ENCODE data around the gene BLMH.
"Not testable (repeated sequence)": the region's sequence is repeated elsewhere in the genome, so short reads cannot be mapped to it uniquely, and the experiment has no call there.

The BLMH gene

GRCh38 chr17:30249460-30249859 lies 42.3 kb downstream of the BLMH start:
- no peak for DNase-seq (ENCODE audit: low read depth in 3 of 3)

- DNase-seq (ENCODE audit: low read depth in 3 of 3): no peak
Observed at GRCh38 chr17:30248786-30249185, 43.0 kb downstream of the BLMH start.

GRCh38 chr17:30246460-30246859 lies 45.3 kb downstream of the BLMH start:
- DNase-seq (ENCODE audit: low read depth in 3 of 3): no peak

GRCh38 chr17:30244853-30245385 lies 46.8 kb downstream of the BLMH start:
- DNase-seq (ENCODE audit: low read depth in 3 of 3): no peak

- no peak for DNase-seq (ENCODE audit: low read depth in 3 of 3)
Observed at GRCh38 chr17:30243568-30243967, 48.2 kb downstream of the BLMH start.

GRCh38 chr17:30243002-30243401 lies 48.7 kb downstream of the BLMH start:
- DNase-seq (ENCODE audit: low read depth in 3 of 3): no peak

- DNase-seq (ENCODE audit: low read depth in 3 of 3): no peak
Observed at GRCh38 chr17:30241051-30241450, 50.7 kb downstream of the BLMH start.

GRCh38 chr17:30240177-30240576 lies 51.6 kb downstream of the BLMH start:
- no peak for DNase-seq (ENCODE audit: low read depth in 3 of 3)

GRCh38 chr17:30239089-30239462 lies 52.7 kb downstream of the BLMH start:
- no peak for DNase-seq (ENCODE audit: low read depth in 3 of 3)

- no peak for DNase-seq (ENCODE audit: low read depth in 3 of 3)
Observed at GRCh38 chr17:30238387-30239088, 53.2 kb downstream of the BLMH start.

- DNase-seq (ENCODE audit: low read depth in 3 of 3): no peak
Observed at GRCh38 chr17:30238003-30238344, 53.8 kb downstream of the BLMH start.

GRCh38 chr17:30237296-30238002 lies 54.3 kb downstream of the BLMH start:
- DNase-seq (ENCODE audit: low read depth in 3 of 3): no peak

- DNase-seq (ENCODE audit: low read depth in 3 of 3): no peak
Observed at GRCh38 chr17:30236766-30237165, 55.0 kb downstream of the BLMH start.

- no peak for DNase-seq (ENCODE audit: low read depth in 3 of 3)
Observed at GRCh38 chr17:30236297-30236624, 55.5 kb downstream of the BLMH start.

- no peak for DNase-seq (ENCODE audit: low read depth in 3 of 3)
Observed at GRCh38 chr17:30235386-30236296, 56.1 kb downstream of the BLMH start, which contains the start of gene SLC6A4. SLC6A4 (minus strand) TSS chr17:30235697; CDS start chr17:30221958, 13,739 bp downstream.

GRCh38 chr17:30234964-30235363 lies 56.8 kb downstream of the BLMH start:
- DNase-seq (ENCODE audit: low read depth in 3 of 3): no peak

- DNase-seq (ENCODE audit: low read depth in 3 of 3): no peak
Observed at GRCh38 chr17:30234296-30234695, 57.4 kb downstream of the BLMH start.

- DNase-seq (ENCODE audit: low read depth in 3 of 3): no peak
Observed at GRCh38 chr17:30232824-30233427, 58.8 kb downstream of the BLMH start.

GRCh38 chr17:30232015-30232823 lies 59.5 kb downstream of the BLMH start:
- DNase-seq (ENCODE audit: low read depth in 3 of 3): no peak

- DNase-seq (ENCODE audit: low read depth in 3 of 3): no peak
Observed at GRCh38 chr17:30230596-30231125, 61.1 kb downstream of the BLMH start.

- not testable (repeated sequence) for DNase-seq (ENCODE audit: low read depth in 3 of 3)
Observed at GRCh38 chr17:30230009-30230408, 61.7 kb downstream of the BLMH start.

All from stimulated activated CD4-positive, alpha-beta T cell treated with anti-CD3 and anti-CD28 coated beads, TNF-alpha, amount 100 ng/mL, for 4 hours (primary cell).